ENCODE data around the gene KIAA1671.

GRCh38 chr22:25025491-25026400 is 73.2 kb downstream of the KIAA1671 start:
- TF ChIP-seq SUZ12 (IDR thresholded peaks at IDR 0.05; ENCODE audit: extremely low read depth, insufficient read depth, insufficient read length), result no peak
- TF ChIP-seq ZNF274 (IDR thresholded peaks at IDR 0.05; ENCODE audit: low read depth, low read length), result no peak
- TF ChIP-seq YY1 (IDR thresholded peaks at IDR 0.05; ENCODE audit: insufficient read depth, insufficient read length), result no peak
